CD4-positive, alpha-beta T cell treated with Interleukin-1 beta for 1 hour (primary cell): Measurements from ENCODE around the gene HLCS.
"Not testable (repeated sequence)": the region's sequence is repeated elsewhere in the genome, so short reads cannot be mapped to it uniquely, and the experiment has no call there.

ENCODE experiments used
- DNase-seq, 2 donors: peaks; one replicate each; pipeline ENCODE4 v3.0.0-alpha.2; 2020 to 2022

The HLCS gene

GRCh38 chr21:36845790-36846189 lies 120.7 kb downstream of the HLCS start:
- DNase-seq, result no peak

DNA sequence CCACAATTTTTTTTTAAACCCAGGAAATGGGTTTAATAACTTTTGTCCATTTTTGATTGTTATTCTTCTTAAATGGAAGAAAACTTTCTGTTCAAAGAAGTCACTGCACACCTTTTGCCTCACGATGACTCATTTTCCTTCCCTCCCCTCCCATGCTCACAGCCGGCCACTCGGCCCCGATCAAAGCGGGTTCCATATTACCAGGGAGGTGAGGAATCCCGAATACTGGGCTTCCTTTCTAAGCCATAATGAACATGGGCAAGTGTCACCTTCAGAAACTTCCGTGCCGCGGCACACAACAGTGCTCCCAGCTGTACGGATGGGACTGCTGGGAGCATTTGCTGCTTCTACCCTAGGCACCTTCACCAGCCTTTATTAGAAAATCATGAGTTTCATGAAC lies 121.4 kb downstream of the HLCS start:
- DNase-seq, result no peak

DNA sequence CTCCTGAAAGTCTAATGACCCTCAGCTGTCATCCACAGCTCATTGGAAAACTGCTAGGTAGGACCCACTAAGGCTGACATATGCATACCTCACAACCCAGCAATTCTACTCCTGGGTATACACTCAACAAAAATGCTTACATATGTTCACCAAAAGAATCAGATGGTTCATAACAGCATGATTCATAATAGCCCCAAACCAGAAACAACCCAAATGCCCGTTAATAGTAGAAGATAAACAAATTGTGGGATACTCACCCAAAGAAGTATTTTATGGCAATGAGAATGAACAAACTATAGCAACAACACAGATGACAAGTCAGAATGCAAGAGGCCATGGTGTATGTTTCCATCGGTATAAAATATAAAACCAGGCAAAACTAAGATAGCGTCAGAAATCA lies 124.6 kb downstream of the HLCS start:
- DNase-seq, result no peak

DNA sequence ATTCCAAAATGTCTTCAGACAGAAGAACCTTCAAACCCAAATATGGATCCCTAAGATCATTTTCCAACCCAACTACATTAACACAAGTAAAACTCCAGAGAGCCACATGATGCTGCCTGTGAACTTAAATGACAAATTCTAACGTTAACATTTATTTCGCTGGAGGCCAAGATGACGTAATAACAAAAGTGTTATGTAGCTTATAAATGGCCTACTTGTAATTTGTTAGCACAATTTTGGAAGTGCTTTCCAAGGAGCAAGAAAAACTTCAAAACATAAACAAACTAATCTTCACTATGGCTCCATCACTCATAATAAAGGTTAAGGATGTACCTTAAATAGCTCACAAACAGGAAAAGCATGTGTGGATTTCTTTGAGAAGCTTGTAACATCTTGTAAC lies 126.7 kb downstream of the HLCS start:
- no peak for DNase-seq

- no peak for DNase-seq
Measured at GRCh38 chr21:36839123-36839522, 127.3 kb downstream of the HLCS start.

- DNase-seq, result no peak
Measured at GRCh38 chr21:36835383-36835795, 131.1 kb downstream of the HLCS start.

DNA sequence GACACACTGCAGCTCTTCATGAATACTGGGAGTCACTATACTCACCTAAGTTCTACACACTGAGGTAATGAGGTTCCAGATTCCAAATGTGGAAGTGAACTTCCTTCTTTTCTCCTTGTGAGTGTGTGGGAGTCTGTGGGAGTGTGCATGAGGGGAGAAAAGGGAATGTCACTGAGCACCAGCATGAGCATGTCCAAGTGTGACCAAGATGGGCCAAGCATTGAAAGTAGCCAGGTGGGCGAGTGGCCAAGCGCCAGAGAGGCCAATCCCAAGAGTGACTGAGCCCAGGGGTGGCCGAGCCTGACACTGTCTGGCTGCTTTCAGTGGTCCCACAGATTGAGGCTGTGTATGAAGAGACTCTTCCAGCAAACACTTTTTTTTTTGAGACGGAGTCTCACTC lies 132.3 kb downstream of the HLCS start:
- DNase-seq, result no peak

DNA sequence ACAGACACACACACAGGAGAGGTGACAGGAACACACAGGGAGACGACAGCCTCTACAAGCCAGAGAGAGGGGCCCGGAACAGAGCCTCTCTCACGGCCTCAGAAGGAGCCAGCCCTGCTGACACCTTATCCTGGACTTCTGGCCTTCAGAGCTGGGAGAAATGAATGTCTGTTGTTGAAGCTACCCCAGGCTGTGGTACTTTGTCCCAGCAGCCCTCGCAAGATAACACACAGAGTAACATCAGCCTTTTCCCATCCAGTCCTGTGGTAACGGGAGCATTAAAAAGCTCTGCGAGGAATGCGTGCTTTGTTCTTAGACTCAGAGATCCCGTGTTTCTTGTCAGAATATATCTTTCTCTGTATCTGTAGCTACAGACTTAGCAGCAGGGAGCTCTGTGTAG lies 136.4 kb downstream of the HLCS start:
- DNase-seq, result no peak

DNA sequence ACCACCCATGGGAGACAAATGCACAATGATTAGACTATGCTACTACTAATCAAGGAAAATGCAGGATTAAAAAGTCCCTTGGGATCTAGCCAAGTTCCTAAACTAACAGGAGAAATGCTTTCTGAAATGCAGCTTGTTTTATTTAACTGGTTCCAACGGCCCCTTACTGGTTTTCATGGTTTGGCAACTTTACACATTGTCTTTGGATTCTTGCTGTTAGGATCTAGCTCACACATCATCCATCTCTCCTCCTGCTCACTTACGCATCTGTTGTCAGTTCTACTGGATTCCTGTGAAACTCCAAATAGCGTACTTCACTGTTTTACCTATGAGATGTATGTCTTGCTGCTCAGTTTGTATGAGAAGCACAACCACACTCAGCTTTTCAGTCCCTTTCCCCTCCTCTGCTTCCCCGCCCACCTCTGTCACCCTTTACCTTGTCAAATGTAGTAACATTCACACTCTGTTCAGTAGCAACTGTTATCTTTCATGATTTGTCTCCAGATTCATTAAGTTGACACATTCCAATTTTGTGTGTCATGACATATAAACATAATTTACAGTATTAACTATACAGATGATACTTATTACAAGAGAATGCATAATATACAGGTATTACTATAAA lies 137.5 kb downstream of the HLCS start:
- DNase-seq, result no peak

DNA sequence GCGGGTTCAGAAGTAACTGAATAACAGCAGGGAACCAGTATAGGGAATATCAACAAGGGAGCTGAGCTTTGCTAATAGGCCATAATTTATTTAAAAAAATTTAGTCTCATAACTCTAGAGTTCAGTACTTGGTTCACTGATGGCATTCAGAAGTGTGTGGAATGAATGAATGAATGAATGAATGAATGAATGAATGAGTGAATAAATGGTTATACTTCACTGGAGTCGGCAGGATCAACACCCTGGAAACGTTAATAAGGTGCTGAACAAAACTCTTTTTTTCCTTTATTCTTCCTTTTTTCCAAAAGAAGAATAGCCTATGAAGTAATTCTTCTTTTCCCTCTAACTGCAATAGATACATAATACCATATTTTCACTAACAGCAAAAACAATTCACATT lies 138.3 kb downstream of the HLCS start:
- DNase-seq, result no peak

GRCh38 chr21:36825658-36826057 lies 140.8 kb downstream of the HLCS start:
- DNase-seq, result no peak

GRCh38 chr21:36821032-36821299 lies 145.5 kb downstream of the HLCS start:
- no peak for DNase-seq

DNA sequence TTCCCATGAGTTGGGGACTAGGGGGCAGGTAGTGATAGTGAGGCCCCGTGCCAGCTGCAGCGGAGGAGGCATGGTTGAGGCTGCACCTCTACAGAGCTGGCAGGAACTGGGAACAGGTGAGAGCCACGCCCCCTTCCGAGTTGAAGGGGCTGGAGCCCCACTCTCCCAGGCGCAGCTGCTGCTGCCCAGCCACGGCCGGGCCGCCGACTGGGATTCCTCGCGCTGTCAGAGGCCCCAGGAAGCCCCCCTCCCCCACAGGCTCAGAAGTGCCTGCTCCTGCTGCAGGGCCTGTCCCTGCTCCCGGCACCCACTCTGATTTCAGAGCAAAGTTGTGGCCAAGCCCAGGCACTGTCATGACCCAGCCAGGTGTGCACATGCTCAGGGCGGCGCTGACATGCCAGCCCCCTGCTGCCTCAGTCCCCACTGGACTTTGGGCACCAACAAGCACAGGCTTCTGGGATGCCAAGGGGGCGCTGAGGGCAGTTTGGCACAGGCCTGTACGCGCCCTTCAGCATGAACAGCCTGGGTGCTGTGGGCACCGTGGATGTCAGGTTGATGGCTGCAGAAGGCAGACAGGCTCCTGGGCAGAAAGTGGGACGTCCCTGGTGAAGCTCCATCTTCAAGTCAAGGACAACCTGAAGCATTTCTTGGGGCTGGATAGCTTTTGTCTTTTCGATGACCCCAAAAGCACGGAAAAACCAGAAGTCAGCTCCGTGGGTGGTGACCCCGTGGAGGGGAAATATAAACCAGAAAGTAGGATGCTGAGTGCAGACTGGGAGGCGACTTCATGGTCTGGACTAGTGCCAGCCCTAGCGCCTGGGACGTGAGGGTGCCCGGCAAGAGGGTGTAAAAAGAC lies 146.1 kb downstream of the HLCS start:
- no peak for DNase-seq

DNA sequence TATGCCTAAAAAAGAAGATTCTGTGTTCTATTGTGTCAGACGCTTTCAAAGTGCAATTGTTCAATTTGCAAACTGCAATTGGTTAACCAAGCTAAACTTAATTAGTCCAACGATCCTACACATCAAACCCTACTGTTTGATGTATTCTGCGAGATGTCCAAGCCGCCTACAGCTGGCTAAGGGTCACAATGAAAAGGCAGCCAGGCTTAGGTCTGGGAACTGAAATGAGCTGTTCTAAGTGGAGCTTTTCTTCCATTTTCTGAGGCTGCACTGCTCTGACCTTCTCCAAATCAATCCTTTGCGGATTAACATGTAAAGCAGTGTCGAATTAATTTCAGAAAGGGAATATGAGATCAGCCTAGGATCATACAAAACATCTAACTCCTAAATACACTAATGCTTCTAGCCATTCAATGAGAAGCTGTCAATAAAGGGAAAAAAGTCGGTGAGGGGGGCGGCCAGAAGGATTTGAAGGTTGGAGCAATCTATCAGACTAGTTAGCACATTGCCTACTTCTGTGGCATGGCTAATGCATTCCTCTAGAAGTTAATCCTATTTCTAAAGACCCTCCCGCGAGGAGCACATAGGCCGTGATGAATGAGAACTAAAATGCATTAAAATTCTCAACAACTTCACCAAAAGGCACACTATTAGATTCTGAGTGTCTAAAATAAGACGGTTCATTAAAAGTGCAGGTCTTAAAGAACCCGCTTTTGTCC lies 148.6 kb downstream of the HLCS start:
- DNase-seq, result no peak

- no peak for DNase-seq
Measured at GRCh38 chr21:36816561-36817130, 149.8 kb downstream of the HLCS start.

- DNase-seq, result not testable (repeated sequence)
Measured at GRCh38 chr21:36816026-36816425, 150.4 kb downstream of the HLCS start.

GRCh38 chr21:36815284-36815683 lies 151.2 kb downstream of the HLCS start:
- DNase-seq, result no peak

GRCh38 chr21:36813052-36813451 lies 153.4 kb downstream of the HLCS start:
- DNase-seq, result no peak

- DNase-seq, result no peak
Measured at GRCh38 chr21:36811762-36812161, 154.7 kb downstream of the HLCS start.

- no peak for DNase-seq
Measured at GRCh38 chr21:36810443-36810842, 156.0 kb downstream of the HLCS start.

DNA sequence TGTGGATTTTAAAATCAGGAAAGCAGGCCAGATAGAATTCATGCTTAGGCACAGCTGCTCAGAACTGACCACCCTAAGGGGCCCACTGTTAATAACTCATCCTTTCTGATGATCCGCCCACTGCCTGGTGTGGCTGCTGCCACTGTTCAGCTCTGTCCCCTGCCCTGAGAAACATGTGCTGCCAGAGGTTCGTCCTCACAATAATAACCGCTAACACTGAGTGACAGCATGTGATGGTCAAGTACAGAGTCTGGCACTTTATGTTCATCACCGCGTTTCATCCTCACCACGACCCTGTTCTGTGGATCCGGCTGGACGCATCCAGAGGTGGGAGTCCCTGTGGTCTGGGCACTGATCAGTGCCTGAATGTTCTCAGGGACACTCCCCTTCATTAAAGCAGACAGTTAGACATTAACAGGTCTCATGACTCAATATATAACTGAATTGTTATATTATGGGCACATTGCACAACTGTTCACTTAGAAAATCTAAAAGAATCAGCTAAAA lies 159.0 kb downstream of the HLCS start:
- DNase-seq, result no peak

- DNase-seq, result no peak
Measured at GRCh38 chr21:36806103-36806502, 160.4 kb downstream of the HLCS start.

- no peak for DNase-seq
Measured at GRCh38 chr21:36804874-36805611, 161.4 kb downstream of the HLCS start.
